ENCODE measurements around the gene THSD4. TPM values are rescaled to one million over a fixed set of nuclear protein-coding genes. Genes with fewer than 3 reads are reported as not detected.

Gene THSD4
- total and polyA plus RNA-seq, 2 of the 8 experiments (the other 6 are each of a cell fraction or from before 2014, with no cell fraction given) = 2.5 to 6.2 TPM

DNA sequence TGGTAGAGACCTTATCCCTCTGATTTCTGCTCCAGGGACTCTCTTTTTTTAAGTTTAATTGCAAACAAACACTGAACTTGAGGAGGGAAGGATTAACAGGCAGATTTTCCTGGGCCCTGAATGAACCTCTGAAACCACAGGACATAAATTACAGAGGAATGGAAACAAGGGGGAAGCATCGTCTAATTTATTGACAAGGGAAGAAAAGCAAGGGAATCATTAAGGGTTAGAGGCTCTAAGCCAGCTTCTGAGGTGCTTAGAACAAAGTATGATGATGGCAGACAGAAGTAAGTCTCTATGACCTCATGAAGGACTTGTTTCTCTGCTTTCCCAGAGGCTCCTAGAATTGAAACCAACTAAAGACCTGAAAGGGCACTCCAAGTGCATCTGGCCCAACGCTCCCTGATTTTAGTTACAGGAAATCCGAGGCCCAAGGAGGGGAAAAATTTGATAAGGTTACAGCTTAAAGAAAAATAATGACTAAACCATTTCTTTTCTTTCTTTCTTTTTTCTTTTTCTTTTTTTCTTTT lies 450.4 kb downstream of the THSD4 start:
- no peak overlapping the region for H3K56ac ChIP-seq (replicated peaks; ENCODE audit: insufficient read length, low read depth, low read length)
- no peak overlapping the region for H3K27ac ChIP-seq (ENCODE audit: low read depth, low read length)
- no peak for DNase-seq (ENCODE audit: low read depth in 1 of 2, low spot score in 2 of 2)
- POLR2A ChIA-PET (ENCODE audit: partially characterized antibody) = no interaction called here
- no peak overlapping the region for H3K18ac ChIP-seq (ENCODE audit: extremely low read depth, low read length)
- no peaks in the 10 kb centered on the region for H3K4me1 ChIP-seq (replicated peaks in 1 of 4; ENCODE audit: control insufficient read depth in 3 of 4, insufficient read depth in 4 of 4, low read length in 3 of 4)
- no peak overlapping the region for H2BK120ac ChIP-seq (replicated peaks; ENCODE audit: low read depth, low read length)
- H3K14ac ChIP-seq (ENCODE audit: insufficient read length) = no peak overlapping the region
- H4K8ac ChIP-seq (ENCODE audit: extremely low read depth, insufficient read depth, low read length) = no peak overlapping the region
- H2BK12ac ChIP-seq (ENCODE audit: low read depth, low read length) = no peak overlapping the region
- H3K79me2 ChIP-seq (ENCODE audit: control insufficient read depth in 1 of 2, insufficient read depth in 2 of 2, low read length in 2 of 2) = no peaks in the 10 kb centered on the region
- no peak overlapping the region for H2AFZ ChIP-seq (ENCODE audit: low read length)
- no peak overlapping the region for H4K91ac ChIP-seq (replicated peaks; ENCODE audit: insufficient read length, low read length)
- H2BK5ac ChIP-seq (ENCODE audit: low read depth, low read length) = no peak overlapping the region
- H2AK5ac ChIP-seq (ENCODE audit: low read depth, low read length) = no peak overlapping the region
- H2BK15ac ChIP-seq (ENCODE audit: low read length) = no peak overlapping the region
- no peaks in the 10 kb centered on the region for H3K9me3 ChIP-seq (ENCODE audit: insufficient read depth in 2 of 2, low read depth in 1 of 2, low read length in 1 of 2)
- no peak overlapping the region for H3K4me2 ChIP-seq (ENCODE audit: insufficient read depth in 1 of 2, low read depth in 2 of 2, low read length in 2 of 2)
- no peaks in the 10 kb centered on the region for H3K23me2 ChIP-seq (ENCODE audit: low read depth, low read length)
- no peaks in the 10 kb centered on the region for H3K27me3 ChIP-seq (replicated peaks in 1 of 4; ENCODE audit: control insufficient read depth in 3 of 4, extremely low read depth in 1 of 4, insufficient read depth in 3 of 4, low read length in 3 of 4)
- H4K5ac ChIP-seq (ENCODE audit: insufficient read length, low read depth, low read length) = no peak overlapping the region
- H3K36me3 ChIP-seq (ENCODE audit: control insufficient read depth in 2 of 4, insufficient read depth in 4 of 4, low read length in 3 of 4) = no peaks in the 10 kb centered on the region
- 90% methylated on average over 3 of the region's 3 CpGs; no CpG with 5 or more reads in 1 of the 2 experiments for WGBS, 2 experiments (ENCODE audit: extremely low coverage in 1 of 2, insufficient coverage in 1 of 2, insufficient read length in 1 of 2, insufficient replicate concordance in 2 of 2, low coverage in 1 of 2, low lambda C conversion rate in 2 of 2, missing lambda C conversion rate in 1 of 2)
- H3K23ac ChIP-seq (ENCODE audit: insufficient read length) = no peak overlapping the region
- CTCF ChIA-PET (ENCODE audit: partially characterized antibody) = interaction anchor here (0.6 to 0.8 kb wide), 2 partner anchors 10 to 685 kb away, joined by 3 read pairs; no protein-coding TSS in a partner anchor
- no peaks in the 10 kb centered on the region for H4K20me1 ChIP-seq (replicated peaks in 1 of 2; ENCODE audit: control insufficient read depth in 1 of 2, insufficient read depth in 2 of 2, low read length in 2 of 2)
- H3K4me3 ChIP-seq (ENCODE audit: extremely low read depth in 1 of 4, insufficient read depth in 2 of 4, low read depth in 3 of 4, low read length in 4 of 4) = no peak overlapping the region
- no peak for FAIRE-seq
- H3K4ac ChIP-seq (replicated peaks; ENCODE audit: insufficient read length, low read depth, low read length) = no peak overlapping the region
- no peak overlapping the region for H3K9ac ChIP-seq (replicated peaks in 1 of 4; ENCODE audit: extremely low read depth in 1 of 4, low read depth in 3 of 4, low read length in 3 of 4)
- no peak overlapping the region for H2BK20ac ChIP-seq (ENCODE audit: low read length)
- no peaks in the 10 kb centered on the region for H3K79me1 ChIP-seq (ENCODE audit: low read depth, low read length)

All from H1 (cell line).